GM12873 (cell line): ENCODE measurements around the gene NXT1.

ENCODE experiments used
- TF ChIP-seq, protein P1 (sequence below): IDR thresholded peaks from 2 replicates; pipeline ENCODE4 v1.5.1; 2012; ENCODE audit warnings: low read depth, mild to moderate bottlenecking, moderate library complexity, low read length, control low read depth; ENCODE audit not compliant: insufficient read depth; ENCODE audit errors: missing control alignments

NXT1 gene

DNA sequence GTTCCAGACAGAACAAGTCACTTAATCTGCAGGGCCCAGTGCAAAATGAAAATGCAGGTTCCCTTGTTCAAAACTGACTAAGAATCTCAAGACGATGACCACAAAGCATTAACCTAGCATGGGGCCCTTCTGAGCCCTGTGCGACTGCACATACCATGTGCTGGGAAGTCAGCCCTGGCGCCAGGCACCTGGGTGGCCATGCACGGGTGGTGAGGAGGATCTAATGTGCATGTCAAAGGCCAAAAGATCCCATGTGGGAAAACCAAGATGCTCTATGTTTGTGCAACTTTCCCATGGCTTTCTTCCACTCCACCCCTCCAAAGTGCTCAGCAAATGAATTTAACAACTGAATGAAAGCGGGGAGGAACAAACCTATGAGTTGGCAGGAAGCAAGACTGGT, 33.5 kb upstream of the NXT1 start:
- TF ChIP-seq, protein P1, sequence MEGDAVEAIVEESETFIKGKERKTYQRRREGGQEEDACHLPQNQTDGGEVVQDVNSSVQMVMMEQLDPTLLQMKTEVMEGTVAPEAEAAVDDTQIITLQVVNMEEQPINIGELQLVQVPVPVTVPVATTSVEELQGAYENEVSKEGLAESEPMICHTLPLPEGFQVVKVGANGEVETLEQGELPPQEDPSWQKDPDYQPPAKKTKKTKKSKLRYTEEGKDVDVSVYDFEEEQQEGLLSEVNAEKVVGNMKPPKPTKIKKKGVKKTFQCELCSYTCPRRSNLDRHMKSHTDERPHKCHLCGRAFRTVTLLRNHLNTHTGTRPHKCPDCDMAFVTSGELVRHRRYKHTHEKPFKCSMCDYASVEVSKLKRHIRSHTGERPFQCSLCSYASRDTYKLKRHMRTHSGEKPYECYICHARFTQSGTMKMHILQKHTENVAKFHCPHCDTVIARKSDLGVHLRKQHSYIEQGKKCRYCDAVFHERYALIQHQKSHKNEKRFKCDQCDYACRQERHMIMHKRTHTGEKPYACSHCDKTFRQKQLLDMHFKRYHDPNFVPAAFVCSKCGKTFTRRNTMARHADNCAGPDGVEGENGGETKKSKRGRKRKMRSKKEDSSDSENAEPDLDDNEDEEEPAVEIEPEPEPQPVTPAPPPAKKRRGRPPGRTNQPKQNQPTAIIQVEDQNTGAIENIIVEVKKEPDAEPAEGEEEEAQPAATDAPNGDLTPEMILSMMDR: no peak

DNA sequence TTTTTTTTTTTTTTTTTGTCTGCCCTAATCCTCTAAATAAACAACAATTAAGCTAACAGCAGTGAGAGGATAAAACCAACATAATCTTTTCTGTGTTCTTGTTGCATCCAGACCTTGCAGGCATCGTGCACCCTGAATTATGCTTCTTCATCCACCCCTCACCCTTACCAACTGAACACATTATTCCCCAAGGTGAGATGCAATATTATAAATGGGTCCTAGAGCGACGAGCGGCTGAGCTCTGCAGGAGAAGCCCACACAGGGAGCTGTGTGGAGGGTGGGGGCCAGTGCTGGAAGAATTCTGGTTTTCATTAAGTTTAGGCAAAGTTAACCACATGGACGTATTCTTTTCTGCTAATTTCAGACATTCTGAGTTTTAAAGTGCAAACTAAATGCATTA, 32.2 kb upstream of the NXT1 start:
- TF ChIP-seq, protein P1: no peak

DNA sequence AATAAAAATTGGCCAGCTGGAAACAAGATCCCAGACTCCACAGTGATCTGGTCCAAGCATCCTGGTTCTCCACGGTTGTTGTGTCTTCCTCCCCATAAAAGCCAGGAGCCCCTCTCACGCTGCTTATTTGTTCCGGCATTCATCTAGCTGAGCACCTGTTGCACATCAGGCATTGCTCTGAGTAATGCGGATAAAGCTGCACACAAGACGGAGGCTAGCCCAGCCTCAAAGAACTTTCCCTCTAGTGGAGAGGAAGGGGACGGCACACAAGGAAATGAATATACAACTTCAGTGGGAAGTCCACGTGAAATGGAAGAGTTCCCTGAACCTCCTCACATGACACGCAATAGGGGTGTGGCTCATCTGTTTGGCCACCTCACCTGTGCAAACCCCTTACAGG, 30.3 kb upstream of the NXT1 start:
- TF ChIP-seq, protein P1: peak; percentile 40

GRCh38 chr20:23325107-23325506, 25.5 kb upstream of the NXT1 start:
- TF ChIP-seq, protein P1: no peak

DNA sequence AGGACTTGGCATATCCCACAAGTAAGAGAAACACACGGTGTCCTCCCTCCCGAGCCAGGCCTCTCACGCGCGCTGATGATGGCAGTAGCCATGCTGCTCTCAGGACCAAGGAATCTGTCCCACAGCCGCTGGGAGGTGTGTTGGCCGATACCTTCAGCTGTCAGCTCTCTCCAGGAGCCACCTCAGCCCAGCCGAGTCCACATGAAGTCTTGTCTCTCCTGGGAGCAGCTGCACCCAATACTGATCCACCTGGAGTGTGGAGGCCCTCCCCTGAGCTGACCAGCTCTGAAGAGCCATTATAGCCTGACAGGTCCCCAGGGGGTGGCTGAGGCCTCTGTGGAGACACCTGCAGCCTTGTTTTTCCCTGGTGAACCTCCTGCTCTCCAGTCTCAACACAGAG, 23.8 kb upstream of the NXT1 start:
- TF ChIP-seq, protein P1: no peak

DNA sequence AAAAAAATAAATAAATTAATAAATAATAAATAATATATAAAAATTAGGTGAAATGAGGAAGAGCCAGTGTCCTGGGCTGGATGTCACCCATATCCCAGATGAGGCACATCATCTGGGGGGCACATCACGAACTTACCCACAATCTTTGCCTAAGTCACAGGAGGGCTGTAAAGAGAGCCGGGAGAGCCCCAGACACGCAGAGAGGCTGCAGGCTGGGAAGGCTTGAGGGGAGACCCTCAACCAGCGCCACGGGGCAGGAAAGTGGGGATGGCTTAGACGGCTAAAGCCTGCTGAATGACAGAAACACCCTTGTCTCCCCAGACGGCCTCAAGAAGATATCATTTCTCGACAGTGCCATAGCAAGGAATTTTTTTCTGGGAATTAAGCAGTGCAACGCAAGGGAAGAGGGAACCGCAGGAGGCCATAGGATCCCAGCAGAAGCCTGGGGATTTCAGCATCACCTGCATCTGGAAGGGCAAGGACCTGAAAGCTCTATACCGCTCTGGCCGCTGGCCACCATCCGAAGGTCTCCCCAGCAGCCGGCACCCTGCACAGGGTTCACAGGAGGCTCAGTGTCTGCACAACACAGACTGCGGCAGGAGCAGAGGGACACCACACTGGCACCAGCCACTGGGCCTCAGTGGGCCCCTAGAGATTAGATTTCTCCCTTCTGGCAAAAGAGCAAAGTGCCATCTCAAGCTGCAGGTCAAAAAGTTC, 22.8 kb upstream of the NXT1 start:
- TF ChIP-seq, protein P1: no peak

- TF ChIP-seq, protein P1: no peak
These were observed 18.9 kb upstream of the NXT1 start for GRCh38 chr20:23331450-23332350.
